ENCODE data around the gene CBARP. TPM values are rescaled to one million over a fixed set of nuclear protein-coding genes. Genes with fewer than 3 reads are reported as not detected.

The CBARP gene
- total RNA-seq, 2 donors from 2014 or later: 21.5 to 28.5 TPM

DNA sequence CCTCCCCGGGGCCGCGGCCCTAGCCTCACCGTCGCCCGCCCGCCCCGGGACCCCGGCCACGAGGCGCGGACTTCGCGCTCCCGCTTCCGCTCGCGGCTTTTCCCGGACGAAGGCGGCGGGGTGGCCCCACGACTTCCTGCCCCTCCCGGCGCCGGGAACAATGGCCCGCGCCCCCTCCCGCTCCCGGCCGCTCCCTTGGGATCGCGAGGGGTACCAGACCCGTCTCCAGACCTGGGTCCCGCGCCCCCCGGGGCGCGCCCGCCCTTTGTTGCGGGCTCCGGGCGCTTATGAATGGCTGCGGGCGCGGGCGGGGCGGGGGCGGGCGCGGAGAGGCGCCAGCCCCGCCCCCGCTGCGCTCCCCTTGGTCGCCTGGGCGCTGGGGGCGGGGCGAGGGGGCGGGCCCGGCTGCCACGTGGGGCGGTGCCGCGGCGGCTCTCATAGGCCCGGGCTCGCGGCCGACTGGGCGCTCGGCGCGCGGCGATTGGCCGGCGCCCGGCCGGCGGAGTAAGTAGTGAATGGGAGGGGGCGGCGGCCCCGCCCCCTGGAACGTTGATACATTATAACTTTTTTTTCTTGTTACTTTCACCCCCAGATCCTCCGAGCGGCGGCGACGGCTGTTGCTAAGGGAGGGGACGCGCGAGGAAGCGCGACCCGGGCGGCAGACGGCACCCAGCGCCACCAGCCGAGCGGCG, 11.6 kb upstream of the CBARP start:
- no peaks in the 10 kb centered on the region for H3K27me3 ChIP-seq (ENCODE audit: control insufficient read depth, insufficient read depth, low read length, poor library complexity, severe bottlenecking)
- peak overlapping the region; percentile 71 for H3K4me3 ChIP-seq (ENCODE audit: low read length)
- Mint-ChIP-seq H3K4me1 (peaks cover 2% of the 10 kb centered on the region), H3K27me3 (ENCODE audit: insufficient read depth) (no peaks in the 10 kb centered on the region), H3K36me3 (ENCODE audit: low read depth) (peaks cover 17% of the 10 kb centered on the region), H3K4me3 (peak overlapping the region; percentile 87), H3K9me3 (no peaks in the 10 kb centered on the region), H3K27ac (no peak overlapping the region)
- H3K9ac ChIP-seq (ENCODE audit: extremely low read depth, low read length, poor library complexity, severe bottlenecking): peak overlapping the region; percentile 95
- H3K9me3 ChIP-seq (ENCODE audit: control insufficient read depth, low read length): no peaks in the 10 kb centered on the region
- peaks cover 26% of the 10 kb centered on the region for H3K36me3 ChIP-seq (ENCODE audit: control insufficient read depth, insufficient read depth, low read length)
- DNase-seq: peak; percentile 97
- H3K27ac ChIP-seq (ENCODE audit: low read depth, low read length): peak overlapping the region; percentile 99
- peaks cover 10% of the 10 kb centered on the region for H3K4me1 ChIP-seq (ENCODE audit: control insufficient read depth, insufficient read depth, low read length)
- TF ChIP-seq, protein P1, sequence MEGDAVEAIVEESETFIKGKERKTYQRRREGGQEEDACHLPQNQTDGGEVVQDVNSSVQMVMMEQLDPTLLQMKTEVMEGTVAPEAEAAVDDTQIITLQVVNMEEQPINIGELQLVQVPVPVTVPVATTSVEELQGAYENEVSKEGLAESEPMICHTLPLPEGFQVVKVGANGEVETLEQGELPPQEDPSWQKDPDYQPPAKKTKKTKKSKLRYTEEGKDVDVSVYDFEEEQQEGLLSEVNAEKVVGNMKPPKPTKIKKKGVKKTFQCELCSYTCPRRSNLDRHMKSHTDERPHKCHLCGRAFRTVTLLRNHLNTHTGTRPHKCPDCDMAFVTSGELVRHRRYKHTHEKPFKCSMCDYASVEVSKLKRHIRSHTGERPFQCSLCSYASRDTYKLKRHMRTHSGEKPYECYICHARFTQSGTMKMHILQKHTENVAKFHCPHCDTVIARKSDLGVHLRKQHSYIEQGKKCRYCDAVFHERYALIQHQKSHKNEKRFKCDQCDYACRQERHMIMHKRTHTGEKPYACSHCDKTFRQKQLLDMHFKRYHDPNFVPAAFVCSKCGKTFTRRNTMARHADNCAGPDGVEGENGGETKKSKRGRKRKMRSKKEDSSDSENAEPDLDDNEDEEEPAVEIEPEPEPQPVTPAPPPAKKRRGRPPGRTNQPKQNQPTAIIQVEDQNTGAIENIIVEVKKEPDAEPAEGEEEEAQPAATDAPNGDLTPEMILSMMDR (conservative IDR thresholded peaks at IDR 0.05): no peak
- 0% methylated on average over 13 to 102 of the region's 102 CpGs for WGBS, 2 experiments (ENCODE audit: insufficient coverage in 1 of 2, insufficient read length in 1 of 2)

DNA sequence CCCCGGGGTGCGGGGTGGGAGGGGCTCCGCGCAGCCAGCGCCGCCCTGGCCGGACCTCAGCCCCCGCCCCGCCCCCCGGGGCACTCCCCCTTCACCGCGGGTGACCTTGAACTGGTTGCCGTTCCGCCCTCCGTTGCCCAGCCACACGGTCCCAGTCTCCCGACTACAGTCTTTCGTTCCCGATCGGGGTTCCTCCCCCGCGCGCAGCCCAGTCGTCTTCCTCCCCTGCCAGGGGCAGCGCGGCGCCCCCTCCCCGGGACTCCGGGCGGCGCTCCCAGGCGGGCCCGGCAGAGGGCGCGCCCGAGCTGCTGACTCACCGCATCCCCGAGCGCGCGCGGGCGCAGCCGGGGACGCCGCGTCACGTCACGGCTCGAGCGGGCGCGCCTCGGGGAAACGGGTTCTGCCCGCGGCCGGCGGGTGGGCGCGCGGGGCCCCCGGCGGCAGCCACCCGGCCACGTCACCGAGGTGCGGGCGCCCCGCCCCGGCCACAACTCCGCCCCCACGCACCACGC, 11.0 kb upstream of the CBARP start:
- Mint-ChIP-seq H3K4me1 (peaks cover 2% of the 10 kb centered on the region), H3K36me3 (ENCODE audit: low read depth) (peaks cover 16% of the 10 kb centered on the region), H3K4me3 (peak overlapping the region; percentile 87), H3K27ac (peak overlapping the region; percentile 93), H3K27me3 (ENCODE audit: insufficient read depth) (no peaks in the 10 kb centered on the region), H3K9me3 (no peaks in the 10 kb centered on the region)
- TF ChIP-seq, protein P1 (conservative IDR thresholded peaks at IDR 0.05): peak; percentile 83
- H3K36me3 ChIP-seq (ENCODE audit: control insufficient read depth, insufficient read depth, low read length): peaks cover 20% of the 10 kb centered on the region
- H3K9ac ChIP-seq (ENCODE audit: extremely low read depth, low read length, poor library complexity, severe bottlenecking): peak overlapping the region; percentile 80
- no peak for DNase-seq
- H3K4me1 ChIP-seq (ENCODE audit: control insufficient read depth, insufficient read depth, low read length): peaks cover 10% of the 10 kb centered on the region
- 0% methylated on average over 18 to 73 of the region's 74 CpGs for WGBS, 2 experiments (ENCODE audit: insufficient coverage in 1 of 2, insufficient read length in 1 of 2)
- H3K27ac ChIP-seq (ENCODE audit: low read depth, low read length): peak overlapping the region; percentile 99
- H3K9me3 ChIP-seq (ENCODE audit: control insufficient read depth, low read length): no peaks in the 10 kb centered on the region
- H3K27me3 ChIP-seq (ENCODE audit: control insufficient read depth, insufficient read depth, low read length, poor library complexity, severe bottlenecking): no peaks in the 10 kb centered on the region
- peak overlapping the region; percentile 73 for H3K4me3 ChIP-seq (ENCODE audit: low read length)

DNA sequence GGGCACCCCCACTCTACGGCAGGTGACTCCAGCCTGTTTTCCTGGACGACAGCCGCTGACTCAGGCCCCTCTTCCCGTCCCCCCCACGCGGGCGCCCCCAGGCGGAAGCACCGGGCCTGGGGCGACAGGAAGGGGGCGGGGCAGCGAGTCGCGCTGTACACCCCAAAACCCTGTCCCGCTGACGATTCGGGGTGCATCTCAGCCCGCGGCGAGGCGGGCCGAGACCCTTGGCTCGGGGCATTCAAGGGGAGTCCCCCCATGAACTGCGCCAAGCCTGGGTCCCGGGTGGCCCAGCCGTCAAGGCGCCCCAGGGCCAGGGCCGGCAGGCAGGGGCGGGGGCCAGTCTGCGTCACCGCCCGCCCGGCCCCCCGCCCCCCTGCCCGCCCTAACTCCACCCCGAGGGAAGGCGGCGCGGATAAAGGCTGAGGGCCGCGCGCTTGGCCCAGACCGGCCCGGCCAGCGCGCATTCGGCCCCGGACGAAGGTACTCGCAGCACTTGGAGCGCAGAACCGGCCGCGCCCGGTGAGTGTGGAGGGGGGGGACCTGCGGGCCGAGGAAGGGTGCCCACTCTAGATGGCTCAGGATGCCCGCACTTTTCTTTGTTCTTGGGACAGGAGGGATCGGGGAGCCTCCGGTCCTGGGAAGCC, 10.5 kb upstream of the CBARP start, which contains the start of gene MIDN:
MIDN (plus strand) TSS at position 445 of the 647 bp plus-strand sequence. CDS start 1,714 bp downstream, outside the sequence.
- Histone ChIP-seq H3K27ac (ENCODE audit: low read depth, low read length) (peak within 1 kb of the TSS; percentile 99), H3K4me3 (ENCODE audit: low read length) (peak within 1 kb of the TSS; percentile 73), H3K36me3 (ENCODE audit: control insufficient read depth, insufficient read depth, low read length) (peaks cover 14% of the 10 kb centered on the region), H3K9ac (ENCODE audit: extremely low read depth, low read length, poor library complexity, severe bottlenecking) (peak within 1 kb of the TSS; percentile 80), H3K9me3 (ENCODE audit: control insufficient read depth, low read length) (no peaks in the 10 kb centered on the region), H3K4me1 (ENCODE audit: control insufficient read depth, insufficient read depth, low read length) (peaks cover 6% of the 10 kb centered on the region), H3K27me3 (ENCODE audit: control insufficient read depth, insufficient read depth, low read length, poor library complexity, severe bottlenecking) (no peaks in the 10 kb centered on the region)
- H3K4me1 Mint-ChIP-seq: peaks cover 2% of the 10 kb centered on the region
- peaks cover 12% of the 10 kb centered on the region for H3K36me3 Mint-ChIP-seq (ENCODE audit: low read depth)
- no peaks in the 10 kb centered on the region for H3K27me3 Mint-ChIP-seq (ENCODE audit: insufficient read depth)
- WGBS, 2 experiments (ENCODE audit: insufficient coverage in 1 of 2, insufficient read length in 1 of 2): 3 to 5% methylated on average over 17 to 60 of the region's 60 CpGs
- TF ChIP-seq, protein P1 (conservative IDR thresholded peaks at IDR 0.05): peak; percentile 57
- no peaks in the 10 kb centered on the region for H3K9me3 Mint-ChIP-seq
- H3K27ac Mint-ChIP-seq: peak within 1 kb of the TSS; percentile 93
- DNase-seq: peak; percentile 95
- H3K4me3 Mint-ChIP-seq: peak within 1 kb of the TSS; percentile 87

All from endodermal cell (in vitro differentiated cells).